GM19239 (cell line): Measurements from ENCODE around the gene NLRC5.
"Not testable (repeated sequence)": the region's sequence is repeated elsewhere in the genome, so short reads cannot be mapped to it uniquely, and the experiment has no call there.

ENCODE experiments used
- DNase-seq: peaks from one replicate; pipeline ENCODE4 v3.0.0; 2011; ENCODE audit warnings: low spot score; ENCODE audit not compliant: insufficient read length
- FAIRE-seq: peaks from 2 replicates; lab custom pipeline; 2011; peaks lifted over from hg19 to GRCh38; lab: Jason Lieb, UNC

Gene NLRC5

DNA sequence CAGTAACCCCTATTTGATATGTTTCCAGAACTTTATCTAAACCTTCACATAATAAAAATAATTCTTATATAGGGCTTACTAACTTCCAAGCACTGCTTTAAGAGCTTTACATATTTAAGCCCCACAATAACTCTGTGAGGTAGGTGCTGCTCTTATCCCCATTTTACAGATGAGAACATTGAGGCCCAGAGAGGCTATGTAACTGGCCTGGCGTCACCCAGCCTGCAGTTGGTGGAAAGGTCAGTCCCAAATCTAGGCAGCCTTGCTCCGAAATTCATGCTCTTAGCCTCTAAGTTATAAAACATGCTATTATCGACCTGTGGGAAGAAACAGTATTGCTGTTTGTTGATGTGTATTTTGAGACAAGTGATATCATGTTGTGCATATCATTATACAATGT lies 9.0 kb downstream of the NLRC5 start:
- no peak for DNase-seq
- no peak for FAIRE-seq

- no peak for DNase-seq
- FAIRE-seq, result no peak
Observed at GRCh38 chr16:56998861-56999260, 9.5 kb downstream of the NLRC5 start.

GRCh38 chr16:56999409-57000270 lies 10.3 kb downstream of the NLRC5 start:
- FAIRE-seq, result peak; percentile 84
- DNase-seq, result no peak

- FAIRE-seq (peak; percentile 84), DNase-seq (no peak)
Observed at GRCh38 chr16:57000271-57001025, 11.1 kb downstream of the NLRC5 start.

GRCh38 chr16:57001026-57001679 lies 11.8 kb downstream of the NLRC5 start:
- no peak for DNase-seq
- peak; percentile 11 for FAIRE-seq

DNA sequence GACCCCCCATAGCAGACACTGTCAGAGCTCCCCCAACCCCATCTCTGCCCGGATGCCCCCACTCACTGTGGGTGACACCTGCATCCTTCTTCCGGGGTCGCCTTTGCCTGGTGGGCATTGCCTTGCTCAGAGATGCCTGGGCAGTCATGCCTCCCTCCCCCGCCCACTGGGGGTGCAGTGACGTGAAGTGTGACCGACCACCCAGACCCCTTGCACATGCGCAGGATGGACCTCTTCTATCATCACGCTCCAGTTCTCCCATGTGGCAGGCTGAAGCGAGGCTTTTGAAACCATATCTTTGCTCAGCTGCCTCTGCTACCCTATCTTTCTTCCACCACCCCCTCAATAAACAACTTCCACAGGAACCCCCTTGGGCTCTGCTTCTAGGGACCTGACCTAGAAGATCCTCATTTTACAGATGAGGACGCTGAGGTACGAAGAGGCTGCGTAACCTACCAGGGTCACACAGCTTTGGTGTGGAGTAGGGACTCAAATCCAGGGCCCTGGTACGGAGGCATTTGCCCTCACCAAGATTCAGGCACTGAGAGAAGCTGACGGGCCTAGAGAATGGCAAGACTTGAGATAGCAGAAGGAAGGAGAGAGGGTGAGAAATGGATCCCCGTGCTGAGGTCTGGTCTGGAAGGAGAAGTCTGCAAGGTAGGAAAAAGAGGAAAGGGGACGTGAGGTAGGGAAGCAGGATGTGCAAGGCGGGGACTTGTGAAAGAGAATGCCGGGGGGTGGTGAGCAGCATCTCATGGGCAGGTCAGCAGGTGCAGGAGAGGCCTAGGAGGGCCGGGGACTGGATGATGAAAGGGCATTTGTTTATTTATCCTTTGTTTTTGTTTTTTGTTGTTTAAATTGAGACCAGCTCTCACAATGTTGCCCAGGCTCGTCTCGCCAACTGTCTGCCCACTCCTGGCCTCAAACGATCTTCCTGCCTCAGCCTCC lies 14.4 kb downstream of the NLRC5 start:
- DNase-seq (no peak), FAIRE-seq (peak; percentile 97)

- DNase-seq (no peak), FAIRE-seq (no peak)
Observed at GRCh38 chr16:57004387-57005250, 15.3 kb downstream of the NLRC5 start.

DNA sequence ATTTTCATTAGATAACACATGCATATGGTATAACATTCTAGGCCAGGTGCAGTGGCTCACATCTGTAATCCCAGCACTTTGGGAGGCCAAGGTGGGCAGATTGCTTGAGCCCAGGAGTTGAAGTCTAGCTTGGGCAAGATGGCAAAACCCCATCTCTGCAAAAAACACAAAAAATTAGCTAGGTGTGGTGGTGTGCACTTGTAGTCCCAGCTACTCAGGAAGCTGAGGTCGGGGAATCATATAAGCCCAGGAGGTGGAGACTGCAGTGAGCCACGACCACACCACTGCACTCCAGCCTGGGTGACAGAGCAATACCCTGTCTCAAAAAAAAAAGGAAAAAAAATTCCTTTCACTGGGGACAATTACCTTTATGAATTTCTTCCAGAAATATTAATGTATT lies 16.2 kb downstream of the NLRC5 start:
- peak; percentile 51 for FAIRE-seq
- DNase-seq, result not testable (repeated sequence)

- peak; percentile 71 for FAIRE-seq
- DNase-seq, result no peak
Observed at GRCh38 chr16:57007050-57007449, 17.7 kb downstream of the NLRC5 start.

- no peak for FAIRE-seq
- no peak for DNase-seq
Observed at GRCh38 chr16:57007530-57007929, 18.2 kb downstream of the NLRC5 start.

DNA sequence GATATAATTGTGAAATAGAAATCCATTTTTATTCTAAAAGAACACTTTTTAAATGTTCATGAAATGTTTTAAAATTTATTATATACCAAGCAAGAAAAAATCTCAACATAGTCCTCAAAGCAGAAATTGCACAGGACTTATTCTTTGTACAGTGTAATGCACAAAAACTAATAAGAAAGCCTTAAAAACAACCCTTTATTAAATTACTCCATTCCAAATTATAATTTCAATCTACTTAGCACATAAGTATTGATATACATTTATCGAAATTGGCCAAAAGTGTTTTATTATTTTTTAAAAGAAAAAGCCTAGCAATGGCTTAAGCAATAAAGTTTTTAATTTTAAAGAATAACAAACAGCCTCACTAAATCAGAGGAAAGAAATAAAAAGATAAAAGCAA lies 19.1 kb downstream of the NLRC5 start:
- DNase-seq (no peak), FAIRE-seq (no peak)

DNA sequence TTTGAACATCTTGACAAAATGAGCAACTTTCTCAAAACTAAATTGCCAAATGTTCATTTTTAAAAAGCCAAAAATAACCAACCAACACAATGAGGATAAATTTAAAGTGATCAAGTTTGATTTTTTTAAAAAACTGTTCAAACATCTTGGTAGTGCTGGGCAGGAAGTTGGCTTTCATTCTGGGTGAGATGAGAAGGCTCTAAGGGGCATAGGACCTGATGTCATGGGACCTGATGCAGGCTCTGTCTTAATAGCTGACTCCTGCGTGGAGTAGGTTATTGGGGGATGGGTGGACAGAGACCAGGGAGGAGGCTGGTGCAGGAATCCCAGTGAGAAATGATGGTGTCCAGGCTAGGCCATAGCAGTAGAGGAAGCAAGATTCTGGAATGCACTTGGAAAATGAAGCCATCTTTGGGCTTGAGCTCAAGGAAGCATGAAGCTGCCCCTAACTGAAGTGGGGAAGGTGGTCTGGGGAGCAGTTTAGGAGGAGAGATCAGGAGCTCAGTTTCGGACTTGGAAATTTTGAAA lies 20.4 kb downstream of the NLRC5 start:
- no peak for DNase-seq
- no peak for FAIRE-seq

- FAIRE-seq (no peak), DNase-seq (no peak)
Observed at GRCh38 chr16:57012353-57012752, 23.0 kb downstream of the NLRC5 start.

DNA sequence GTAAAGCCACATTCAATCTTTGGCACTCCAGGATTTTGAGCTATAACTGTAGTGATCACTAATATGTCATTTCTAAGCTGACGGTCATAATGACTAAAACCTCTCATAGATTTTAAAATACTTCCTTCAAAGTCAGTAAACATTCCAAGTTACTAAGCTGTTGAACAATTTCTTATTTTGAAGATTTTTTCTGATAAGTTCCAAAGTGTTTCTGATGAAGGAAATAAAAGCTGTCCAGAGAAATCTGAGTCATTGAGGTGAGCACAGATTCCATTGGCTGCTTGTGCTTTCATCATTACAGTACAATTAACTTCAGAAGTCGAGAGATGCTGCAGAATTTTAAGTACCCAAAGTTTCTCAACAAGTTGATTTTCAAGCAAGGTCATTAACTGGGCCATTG lies 23.9 kb downstream of the NLRC5 start:
- FAIRE-seq (no peak), DNase-seq (no peak)

- FAIRE-seq (peak; percentile 45), DNase-seq (no peak)
Observed at GRCh38 chr16:57013902-57014301, 24.5 kb downstream of the NLRC5 start.

DNA sequence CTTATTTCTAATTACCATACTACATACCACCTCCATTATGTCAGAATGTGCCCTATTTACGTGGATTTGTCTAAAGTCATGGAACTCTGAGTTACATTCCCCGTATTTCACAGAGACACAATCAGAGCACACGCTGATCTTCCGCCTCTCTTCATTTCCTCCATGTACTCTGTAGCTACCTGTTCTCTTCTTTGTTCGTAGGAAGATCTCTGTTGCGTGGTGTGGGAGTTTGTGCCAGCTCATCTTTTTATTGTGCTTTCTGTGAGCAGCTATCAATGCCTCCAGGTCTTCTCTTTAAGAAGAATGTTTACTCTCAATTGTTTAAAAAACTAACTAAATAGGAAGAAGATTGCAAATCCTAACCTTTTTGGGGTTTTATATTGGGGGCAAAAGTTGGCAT lies 26.9 kb downstream of the NLRC5 start:
- DNase-seq, result no peak
- FAIRE-seq, result no peak

DNA sequence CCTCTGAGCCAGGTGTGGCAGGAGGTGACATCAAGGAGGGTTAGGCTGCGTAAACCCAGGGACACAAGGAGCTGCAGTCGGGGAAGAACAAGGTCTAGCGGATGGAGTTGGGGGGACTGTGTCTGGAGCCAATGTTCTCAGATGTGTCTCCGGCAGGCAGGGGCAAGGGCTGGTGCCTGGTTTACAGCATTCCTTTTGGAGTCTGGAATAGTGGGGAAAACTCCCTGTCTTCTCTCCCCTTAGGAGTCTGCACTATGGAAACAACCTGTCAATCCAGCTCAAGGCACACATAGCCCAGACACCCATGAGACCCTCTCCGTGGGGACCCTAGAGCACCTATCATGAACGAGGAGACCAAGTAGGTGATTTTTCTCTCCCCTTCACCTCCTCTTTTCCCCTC lies 27.5 kb downstream of the NLRC5 start:
- DNase-seq (no peak), FAIRE-seq (no peak)

DNA sequence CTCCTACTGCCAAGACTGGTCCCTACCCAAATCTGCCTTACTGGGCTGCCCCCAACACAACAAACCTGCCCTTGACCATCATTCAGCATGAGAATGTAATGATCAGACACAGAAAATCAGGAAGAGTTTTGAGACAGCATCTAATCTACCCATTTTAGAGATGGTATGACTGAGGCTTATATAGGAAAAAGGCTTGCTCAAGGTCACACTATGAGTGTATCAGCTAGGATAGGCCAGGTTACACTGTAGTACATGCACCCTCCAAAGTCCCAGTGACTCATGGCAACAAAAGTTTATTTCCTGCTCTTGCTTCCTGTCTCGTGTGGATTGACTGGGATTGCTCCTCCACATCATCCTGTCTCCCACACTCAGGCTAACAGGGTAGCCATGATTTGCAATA lies 27.9 kb downstream of the NLRC5 start:
- FAIRE-seq (no peak), DNase-seq (no peak)

DNA sequence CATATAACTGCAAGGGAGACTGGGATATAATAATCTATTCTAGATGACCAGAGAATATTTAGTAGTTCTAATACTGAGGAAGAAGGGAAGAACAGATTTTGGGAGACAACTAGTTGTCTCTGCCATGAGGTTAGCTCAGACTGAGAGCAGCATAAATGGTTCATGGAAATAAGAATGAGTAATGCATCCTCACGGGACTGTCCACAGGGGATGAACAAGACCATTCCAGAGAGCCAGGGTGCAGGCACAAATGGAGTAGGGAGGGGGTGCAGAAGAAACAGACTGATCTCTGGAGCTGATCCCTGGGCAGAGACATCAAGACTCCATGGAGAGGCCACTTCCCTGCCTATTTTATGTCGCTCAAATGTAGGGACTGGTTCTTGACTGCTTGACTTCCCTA lies 30.4 kb downstream of the NLRC5 start:
- DNase-seq (no peak), FAIRE-seq (no peak)
